Caco-2 (cell line): Measurements from ENCODE around the gene PROSER2. TPM values are rescaled to one million over a fixed set of nuclear protein-coding genes. Genes with fewer than 3 reads are reported as not detected.

ENCODE experiments used
- BruUV-seq: library from RNA; stranded (reverse); fragments of 400-500 nt; replicated peaks from 2 replicates; lab custom pipeline; 2021; lab: Mats Ljungman, UMichigan
- CTCF ChIA-PET: fragments of 300-600 bp; sonication (Branson Sonifier 250); formaldehyde crosslinking; loops from one replicate; lab custom pipeline; 2022; ENCODE audit warnings: antibody characterized with exemption; lab: Charles Lee
- POLR2A ChIA-PET: fragments of 300-600 bp; sonication (Branson Sonifier 250); formaldehyde crosslinking; loops from one replicate; lab custom pipeline; 2022; ENCODE audit warnings: antibody characterized with exemption; lab: Charles Lee
- DNase-seq, 2 experiments: peaks; one replicate each; pipeline versions ENCODE4 v3.0.0 to v3.0.0-alpha.2; 2020 to 2022
- H3K27me3 ChIP-seq: replicated peaks from 2 replicates; pipeline ENCODE4 v1.6.0; 2011; ENCODE audit warnings: low read length; ENCODE audit not compliant: control insufficient read depth, insufficient read depth
- H3K36me3 ChIP-seq: 2 replicates; pipeline ENCODE4 v1.5.1; 2011; ENCODE audit warnings: low read length; ENCODE audit not compliant: control insufficient read depth, insufficient read depth
- H3K4me1 ChIP-seq: fragments of 250-450 bp; sonication (Bioruptor Pico); 2 replicates; pipeline ENCODE4 v1.5.1; 2020; ENCODE audit warnings: mild to moderate bottlenecking
- H3K4me3 ChIP-seq: 2 replicates; pipeline ENCODE4 v1.5.1; 2011; ENCODE audit warnings: low read depth, mild to moderate bottlenecking, control low read depth, low read length
- H3K9me3 ChIP-seq: fragments of 250-450 bp; sonication (Bioruptor Pico); 2 replicates; pipeline ENCODE4 v1.5.1; 2020; ENCODE audit warnings: mild to moderate bottlenecking, moderate library complexity
- H3K27ac Mint-ChIP-seq: one replicate; pipeline ENCODE4 v1.8.0; 2022; ENCODE audit warnings: mixed read lengths; ENCODE audit not compliant: unreplicated experiment
- H3K27me3 Mint-ChIP-seq: one replicate; pipeline ENCODE4 v1.8.0; 2022; ENCODE audit warnings: mixed read lengths; ENCODE audit not compliant: insufficient read depth, unreplicated experiment
- H3K36me3 Mint-ChIP-seq: one replicate; pipeline ENCODE4 v1.8.0; 2022; ENCODE audit warnings: mild to moderate bottlenecking, mixed read lengths; ENCODE audit not compliant: insufficient read depth, unreplicated experiment
- H3K4me1 Mint-ChIP-seq: one replicate; pipeline ENCODE4 v1.8.0; 2022; ENCODE audit warnings: low read depth, mixed read lengths; ENCODE audit not compliant: unreplicated experiment
- H3K4me3 Mint-ChIP-seq: one replicate; pipeline ENCODE4 v1.8.0; 2022; ENCODE audit warnings: mild to moderate bottlenecking, moderate library complexity, mixed read lengths; ENCODE audit not compliant: unreplicated experiment
- H3K9me3 Mint-ChIP-seq: one replicate; pipeline ENCODE4 v1.8.0; 2022; ENCODE audit warnings: mixed read lengths; ENCODE audit not compliant: unreplicated experiment
- CTCF ChIP-seq, 2 experiments: fragments of 200-600 bp in 1 of 2; IDR thresholded peaks; 1 replicate in 1 of 2; 2 replicates in 1 of 2; pipeline versions ENCODE4 v1.5.1 to v1.8.0; 2011 to 2022; ENCODE audit warnings: antibody characterized with exemption in 1 of 2, control low read depth in 1 of 2, inconsistent platforms in 1 of 2, low read depth in 1 of 2, low read length in 1 of 2, mild to moderate bottlenecking in 1 of 2, moderate library complexity in 1 of 2; ENCODE audit not compliant: insufficient read depth in 1 of 2, severe bottlenecking in 1 of 2, unreplicated experiment in 1 of 2
- intact Hi-C: fragments of 100-400 bp; cut with micrococcal nuclease; formaldehyde crosslinking; loops from one replicate; pipeline ENCODE4 v1.10.0; 2022; ENCODE audit not compliant: unreplicated experiment
- total RNA-seq: library from RNA; stranded (reverse); gene quantifications from 2 replicates; pipeline ENCODE4 v1.2.3, GENCODE V29; 2022

The PROSER2 gene
- total RNA-seq, 1 experiment from 2014 or later: 134 TPM

GRCh38 chr10:11919271-11919670, 96.1 kb downstream of the PROSER2 start:
- Histone ChIP-seq H3K27me3 (no peaks in the 10 kb centered on the region), H3K4me1 (peaks cover 13% of the 10 kb centered on the region), H3K36me3 (0 out of 2 replicates have a peak, but pooled peaks cover 5% of the 10 kb centered on the region), H3K4me3 (no peak overlapping the region), H3K9me3 (no peaks in the 10 kb centered on the region)
- DNase-seq: peak in 1 of 2 experiments; percentile 5
- H3K36me3 Mint-ChIP-seq: peaks cover 40% of the 10 kb centered on the region
- H3K27me3 Mint-ChIP-seq: no peaks in the 10 kb centered on the region
- intact Hi-C loops: loop anchor here (5.0 kb wide), 1 partner anchor 127 kb away; no protein-coding TSS in a partner anchor
- no peaks in the 10 kb centered on the region for H3K9me3 Mint-ChIP-seq
- no peak overlapping the region for H3K27ac Mint-ChIP-seq
- BruUV-seq: no TSS peak
- peaks cover 6% of the 10 kb centered on the region for H3K4me1 Mint-ChIP-seq
- TF ChIP-seq CTCF (IDR thresholded peaks at IDR 0.05; ENCODE audit: insufficient read depth in 1 of 2, low read depth in 1 of 2, low read length in 1 of 2, severe bottlenecking in 1 of 2, unreplicated experiment in 1 of 2): no peak
- H3K4me3 Mint-ChIP-seq: no peak overlapping the region
- ChIA-PET POLR2A (no interaction called here), CTCF (no interaction called here)

Other genes with a start within 250 kb of the PROSER2 start
- gene USP6NL, start 211.7 kb upstream of the PROSER2 start, total RNA-seq: 34.1 and 35.6 TPM in 2 replicates
- 27.9 and 30.1 TPM in 2 replicates for gene ECHDC3, start 81.0 kb upstream of the PROSER2 start, total RNA-seq
- gene UPF2, start 219.5 kb downstream of the PROSER2 start, total RNA-seq: 40.6 and 40.9 TPM in 2 replicates
- 57.8 and 61.4 TPM in 2 replicates for gene DHTKD1, start 245.6 kb downstream of the PROSER2 start, total RNA-seq